ENCODE results near the gene SIK2. TPM values are rescaled to one million over a fixed set of nuclear protein-coding genes. Genes with fewer than 3 reads are reported as not detected.

The SIK2 gene
- total RNA-seq, 1 experiment from 2014 or later, result 64.8 TPM

DNA sequence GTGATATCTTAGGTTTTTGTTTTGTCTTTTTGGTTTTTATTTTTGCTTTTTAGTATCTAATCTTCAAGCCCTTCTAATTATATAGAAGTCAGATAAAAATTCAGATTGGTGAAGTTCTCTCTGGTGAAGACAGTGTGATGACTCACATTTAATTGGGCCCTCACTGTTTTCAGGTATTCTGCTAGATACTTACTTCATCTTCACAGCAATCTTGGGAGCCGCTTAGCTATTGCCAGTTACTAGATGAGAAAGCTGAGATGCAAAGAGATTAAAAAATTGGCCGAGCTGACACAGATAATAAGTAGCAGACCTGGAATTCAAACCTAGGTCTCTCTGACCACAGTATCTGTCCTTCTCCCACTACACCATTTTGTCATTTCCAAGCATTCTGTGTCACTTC lies 88.9 kb downstream of the SIK2 start:
- Histone ChIP-seq H3K4me3 (ENCODE audit: low read length) (no peak overlapping the region), H3K27me3 (ENCODE audit: low read length) (no peaks in the 10 kb centered on the region), H3K4me1 (ENCODE audit: low read length) (peaks cover 36% of the 10 kb centered on the region), H4K20me1 (ENCODE audit: insufficient read depth, low read depth, low read length) (no peaks in the 10 kb centered on the region), H2AFZ (ENCODE audit: low read length) (no peak overlapping the region), H3K9me2 (replicated peaks; ENCODE audit: insufficient read depth, low read length) (no peaks in the 10 kb centered on the region), H3K79me2 (ENCODE audit: low read length) (peaks cover 54% of the 10 kb centered on the region), H3K9me3 (ENCODE audit: low read length) (no peaks in the 10 kb centered on the region), H3K9ac (ENCODE audit: low read length) (no peak overlapping the region), H3K4me2 (ENCODE audit: low read depth, low read length, poor library complexity, severe bottlenecking) (no peak overlapping the region), H3K27ac (ENCODE audit: low read length) (no peak overlapping the region), H3K36me3 (ENCODE audit: insufficient read depth, low read length) (peaks cover 31% of the 10 kb centered on the region)
- DNase-seq, result no peak

DNA sequence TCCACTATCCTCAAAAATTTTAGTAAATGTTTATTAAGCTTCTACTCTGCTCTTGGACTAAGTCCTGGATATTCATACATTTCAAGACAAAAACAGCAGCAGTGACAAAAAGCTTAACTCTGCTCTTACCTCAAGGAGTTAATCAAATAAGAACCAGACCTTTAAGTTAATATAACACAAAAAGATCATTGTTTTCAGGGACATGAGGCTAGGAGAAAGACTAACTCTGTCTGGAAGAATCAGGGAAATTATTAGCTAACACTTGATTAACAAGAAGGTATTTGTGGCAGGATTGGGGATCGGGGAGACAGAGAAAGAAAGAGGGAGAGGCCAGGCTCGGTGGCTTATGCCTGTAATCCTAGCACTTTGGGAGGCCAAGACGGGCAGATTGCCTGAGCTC lies 89.5 kb downstream of the SIK2 start:
- peaks cover 42% of the 10 kb centered on the region for H3K4me1 ChIP-seq (ENCODE audit: low read length)
- H2AFZ ChIP-seq (ENCODE audit: low read length), result no peak overlapping the region
- DNase-seq, result no peak
- no peaks in the 10 kb centered on the region for H3K27me3 ChIP-seq (ENCODE audit: low read length)
- no peak overlapping the region for H3K4me3 ChIP-seq (ENCODE audit: low read length)
- H3K9me3 ChIP-seq (ENCODE audit: low read length), result no peaks in the 10 kb centered on the region
- H3K79me2 ChIP-seq (ENCODE audit: low read length), result peaks cover 58% of the 10 kb centered on the region
- peaks cover 31% of the 10 kb centered on the region for H3K36me3 ChIP-seq (ENCODE audit: insufficient read depth, low read length)
- H3K9me2 ChIP-seq (replicated peaks; ENCODE audit: insufficient read depth, low read length), result no peaks in the 10 kb centered on the region
- no peak overlapping the region for H3K9ac ChIP-seq (ENCODE audit: low read length)
- no peak overlapping the region for H3K4me2 ChIP-seq (ENCODE audit: low read depth, low read length, poor library complexity, severe bottlenecking)
- H3K27ac ChIP-seq (ENCODE audit: low read length), result no peak overlapping the region
- no peaks in the 10 kb centered on the region for H4K20me1 ChIP-seq (ENCODE audit: insufficient read depth, low read depth, low read length)

DNA sequence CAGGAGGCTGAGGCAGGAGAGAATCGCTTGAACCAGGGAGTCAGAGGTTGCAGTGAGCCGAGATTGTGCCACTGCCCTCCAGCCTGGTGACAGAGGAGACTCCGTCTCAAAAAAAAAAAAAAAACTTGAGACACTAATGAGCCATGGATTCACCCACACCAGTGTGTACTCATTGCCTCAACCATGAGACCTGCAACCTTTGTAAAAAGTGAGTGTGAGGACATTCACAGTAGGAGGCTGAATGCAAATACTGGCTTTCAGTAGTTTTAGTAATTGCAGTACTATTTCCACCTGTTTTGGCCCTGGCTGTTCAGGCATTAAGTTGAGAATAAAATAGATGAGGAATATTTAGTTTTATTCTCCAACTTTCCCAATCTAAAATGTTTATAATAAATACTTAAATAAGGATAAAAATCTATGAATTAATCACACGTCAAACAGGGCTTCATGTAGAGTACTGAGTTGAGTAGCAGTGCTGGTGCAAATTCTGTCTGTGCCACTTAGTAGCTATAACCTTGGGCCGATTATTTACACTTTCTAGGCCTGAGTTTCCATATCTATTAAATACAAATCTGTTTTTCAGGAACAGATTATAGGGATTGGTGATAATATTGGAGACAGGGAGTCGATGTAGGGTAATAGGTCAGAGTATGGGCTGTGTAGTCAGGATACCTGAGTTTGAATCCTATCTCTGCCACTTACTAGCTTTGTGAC lies 91.1 kb downstream of the SIK2 start:
- DNase-seq, result no peak
- no peak overlapping the region for H3K4me3 ChIP-seq (ENCODE audit: low read length)
- no peaks in the 10 kb centered on the region for H3K27me3 ChIP-seq (ENCODE audit: low read length)
- H3K9me2 ChIP-seq (replicated peaks; ENCODE audit: insufficient read depth, low read length), result no peaks in the 10 kb centered on the region
- H3K9ac ChIP-seq (ENCODE audit: low read length), result no peak overlapping the region
- H3K27ac ChIP-seq (ENCODE audit: low read length), result peak overlapping the region; percentile 10
- no peaks in the 10 kb centered on the region for H3K9me3 ChIP-seq (ENCODE audit: low read length)
- peaks cover 24% of the 10 kb centered on the region for H3K36me3 ChIP-seq (ENCODE audit: insufficient read depth, low read length)
- H4K20me1 ChIP-seq (ENCODE audit: insufficient read depth, low read depth, low read length), result no peaks in the 10 kb centered on the region
- H3K79me2 ChIP-seq (ENCODE audit: low read length), result peaks cover 71% of the 10 kb centered on the region
- no peak overlapping the region for H2AFZ ChIP-seq (ENCODE audit: low read length)
- H3K4me1 ChIP-seq (ENCODE audit: low read length), result peaks cover 58% of the 10 kb centered on the region
- H3K4me2 ChIP-seq (ENCODE audit: low read depth, low read length, poor library complexity, severe bottlenecking), result peak overlapping the region; percentile 2

DNA sequence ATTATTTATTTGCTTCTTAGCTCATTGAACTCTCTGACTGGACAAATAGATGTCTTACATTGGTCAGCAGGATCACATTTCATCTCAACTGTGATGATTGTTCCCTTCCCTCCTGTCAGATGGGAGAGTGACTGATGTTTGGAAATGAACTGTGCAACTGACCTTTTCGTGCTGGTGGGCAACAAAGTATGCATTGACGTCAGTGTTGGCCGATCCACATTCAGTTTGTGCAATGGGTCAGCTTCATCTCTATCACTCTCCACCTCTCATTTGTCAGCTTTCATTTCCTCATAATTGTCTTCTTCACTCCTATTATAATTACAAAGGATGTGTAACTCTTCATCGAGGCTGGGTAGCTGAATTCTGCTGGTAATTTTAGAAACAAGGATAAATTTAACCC lies 92.6 kb downstream of the SIK2 start:
- Histone ChIP-seq H3K4me1 (ENCODE audit: low read length) (peaks cover 71% of the 10 kb centered on the region), H3K9me3 (ENCODE audit: low read length) (no peaks in the 10 kb centered on the region), H2AFZ (ENCODE audit: low read length) (no peak overlapping the region), H3K9me2 (replicated peaks; ENCODE audit: insufficient read depth, low read length) (no peaks in the 10 kb centered on the region), H3K9ac (ENCODE audit: low read length) (no peak overlapping the region), H4K20me1 (ENCODE audit: insufficient read depth, low read depth, low read length) (no peaks in the 10 kb centered on the region), H3K36me3 (ENCODE audit: insufficient read depth, low read length) (peaks cover 11% of the 10 kb centered on the region; the same call in 1 of the 2 replicates), H3K4me2 (ENCODE audit: low read depth, low read length, poor library complexity, severe bottlenecking) (peak overlapping the region; percentile 14), H3K4me3 (ENCODE audit: low read length) (peak overlapping the region; percentile 0; the same call in 1 of the 2 replicates), H3K27me3 (ENCODE audit: low read length) (no peaks in the 10 kb centered on the region), H3K27ac (ENCODE audit: low read length) (peak overlapping the region; percentile 63), H3K79me2 (ENCODE audit: low read length) (peaks cover 76% of the 10 kb centered on the region)
- peak; percentile 90 for DNase-seq

DNA sequence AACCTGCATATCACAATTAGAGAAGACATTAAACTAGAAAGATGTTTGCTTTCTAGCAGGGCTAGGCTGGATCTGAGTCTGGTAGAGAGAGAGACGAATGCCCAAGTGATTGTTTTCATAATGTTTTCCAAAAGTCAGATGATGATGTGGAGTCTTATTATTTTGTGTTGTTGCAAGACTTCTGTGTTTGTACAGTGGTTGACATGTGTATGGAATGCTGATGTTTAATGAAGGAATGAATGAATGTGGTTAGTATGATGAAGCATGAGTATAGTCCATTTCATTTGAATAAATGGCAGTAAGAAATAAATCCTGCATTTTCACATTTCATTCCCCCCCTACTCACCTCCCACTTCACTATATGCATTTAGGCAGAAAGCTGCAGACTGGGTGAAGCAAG lies 94.3 kb downstream of the SIK2 start:
- Histone ChIP-seq H3K9ac (ENCODE audit: low read length) (no peak overlapping the region), H4K20me1 (ENCODE audit: insufficient read depth, low read depth, low read length) (no peaks in the 10 kb centered on the region), H3K27me3 (ENCODE audit: low read length) (no peaks in the 10 kb centered on the region), H3K79me2 (ENCODE audit: low read length) (peaks cover 81% of the 10 kb centered on the region), H3K36me3 (ENCODE audit: insufficient read depth, low read length) (peaks cover 13% of the 10 kb centered on the region; the same call in 1 of the 2 replicates), H2AFZ (ENCODE audit: low read length) (no peak overlapping the region), H3K27ac (ENCODE audit: low read length) (peak overlapping the region; percentile 63), H3K4me2 (ENCODE audit: low read depth, low read length, poor library complexity, severe bottlenecking) (peak overlapping the region; percentile 14), H3K4me3 (ENCODE audit: low read length) (no peak overlapping the region), H3K9me2 (replicated peaks; ENCODE audit: insufficient read depth, low read length) (no peaks in the 10 kb centered on the region), H3K9me3 (ENCODE audit: low read length) (no peaks in the 10 kb centered on the region), H3K4me1 (ENCODE audit: low read length) (peaks cover 71% of the 10 kb centered on the region)
- no peak for DNase-seq

DNA sequence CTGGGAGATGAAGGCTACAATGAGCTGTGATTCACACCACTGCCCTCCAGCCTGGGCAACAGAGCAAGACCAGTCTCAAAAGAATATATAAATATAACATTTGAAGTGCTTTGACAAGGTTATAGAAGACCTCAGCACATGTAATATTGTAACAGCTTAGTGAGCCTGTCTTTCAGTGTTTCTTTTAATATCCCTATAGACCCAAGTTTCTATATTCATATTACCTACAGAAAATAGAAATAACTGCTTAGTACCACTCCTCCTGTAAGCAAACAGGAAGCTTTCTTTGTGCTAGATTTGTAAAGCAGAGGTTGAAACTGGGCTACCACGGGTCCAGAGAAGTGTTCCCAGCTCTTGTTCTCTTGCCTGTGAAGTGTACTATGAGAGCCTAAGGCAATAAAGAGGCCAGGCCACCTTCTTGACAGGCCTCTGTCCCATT lies 95.7 kb downstream of the SIK2 start:
- H2AFZ ChIP-seq (ENCODE audit: low read length), result no peak overlapping the region
- H3K79me2 ChIP-seq (ENCODE audit: low read length), result peaks cover 86% of the 10 kb centered on the region
- peaks cover 20% of the 10 kb centered on the region for H3K36me3 ChIP-seq (ENCODE audit: insufficient read depth, low read length)
- no peaks in the 10 kb centered on the region for H3K9me2 ChIP-seq (replicated peaks; ENCODE audit: insufficient read depth, low read length)
- H3K9ac ChIP-seq (ENCODE audit: low read length), result peak overlapping the region; percentile 3; the same call in 1 of the 2 replicates
- H3K27ac ChIP-seq (ENCODE audit: low read length), result peak overlapping the region; percentile 63
- no peaks in the 10 kb centered on the region for H4K20me1 ChIP-seq (ENCODE audit: insufficient read depth, low read depth, low read length)
- H3K9me3 ChIP-seq (ENCODE audit: low read length), result no peaks in the 10 kb centered on the region
- peak; percentile 95 for DNase-seq
- H3K4me3 ChIP-seq (ENCODE audit: low read length), result peak overlapping the region; percentile 0; the same call in 1 of the 2 replicates
- peaks cover 68% of the 10 kb centered on the region for H3K4me1 ChIP-seq (ENCODE audit: low read length)
- H3K27me3 ChIP-seq (ENCODE audit: low read length), result no peaks in the 10 kb centered on the region
- H3K4me2 ChIP-seq (ENCODE audit: low read depth, low read length, poor library complexity, severe bottlenecking), result peak overlapping the region; percentile 14

DNA sequence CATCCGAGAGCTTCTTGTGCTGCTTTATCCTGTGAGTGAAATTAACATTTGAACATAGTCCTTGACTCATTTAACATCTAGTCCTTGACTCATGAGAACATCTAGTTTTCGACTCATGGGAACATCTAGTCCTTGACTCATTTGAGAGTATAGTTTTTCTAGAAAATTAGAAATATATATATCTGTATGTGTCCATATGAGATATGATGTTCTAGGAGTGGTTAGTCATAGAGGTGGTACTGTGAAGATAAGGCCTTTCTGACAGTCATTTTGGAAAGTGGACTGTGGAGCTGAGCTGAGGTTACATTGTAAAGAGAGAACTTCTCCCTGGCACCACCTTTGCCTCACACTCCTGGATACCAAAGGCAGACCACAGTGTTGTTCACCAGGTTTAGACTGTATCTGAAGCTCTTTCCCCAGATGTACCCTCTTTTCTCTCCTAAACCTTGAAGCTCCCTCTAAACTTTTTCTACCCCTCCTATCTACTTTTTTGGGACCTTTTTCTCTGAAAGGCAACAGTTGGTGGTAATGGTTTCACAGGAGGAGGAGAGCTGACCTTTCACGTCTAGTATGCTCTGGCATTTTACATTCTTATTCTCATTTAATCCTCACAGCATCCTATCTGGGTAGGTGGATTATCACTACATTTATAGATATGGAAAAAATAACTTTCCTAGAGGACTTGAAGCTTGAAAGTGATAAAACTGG lies 96.8 kb downstream of the SIK2 start:
- no peak overlapping the region for H3K9ac ChIP-seq (ENCODE audit: low read length)
- H3K9me3 ChIP-seq (ENCODE audit: low read length), result no peaks in the 10 kb centered on the region
- H3K4me3 ChIP-seq (ENCODE audit: low read length), result no peak overlapping the region
- H2AFZ ChIP-seq (ENCODE audit: low read length), result no peak overlapping the region
- H4K20me1 ChIP-seq (ENCODE audit: insufficient read depth, low read depth, low read length), result no peaks in the 10 kb centered on the region
- H3K27ac ChIP-seq (ENCODE audit: low read length), result peak overlapping the region; percentile 63
- no peak for DNase-seq
- H3K4me2 ChIP-seq (ENCODE audit: low read depth, low read length, poor library complexity, severe bottlenecking), result no peak overlapping the region
- peaks cover 66% of the 10 kb centered on the region for H3K4me1 ChIP-seq (ENCODE audit: low read length)
- H3K9me2 ChIP-seq (replicated peaks; ENCODE audit: insufficient read depth, low read length), result no peaks in the 10 kb centered on the region
- no peaks in the 10 kb centered on the region for H3K27me3 ChIP-seq (ENCODE audit: low read length)
- H3K79me2 ChIP-seq (ENCODE audit: low read length), result peaks cover 84% of the 10 kb centered on the region
- peaks cover 31% of the 10 kb centered on the region for H3K36me3 ChIP-seq (ENCODE audit: insufficient read depth, low read length)

DNA sequence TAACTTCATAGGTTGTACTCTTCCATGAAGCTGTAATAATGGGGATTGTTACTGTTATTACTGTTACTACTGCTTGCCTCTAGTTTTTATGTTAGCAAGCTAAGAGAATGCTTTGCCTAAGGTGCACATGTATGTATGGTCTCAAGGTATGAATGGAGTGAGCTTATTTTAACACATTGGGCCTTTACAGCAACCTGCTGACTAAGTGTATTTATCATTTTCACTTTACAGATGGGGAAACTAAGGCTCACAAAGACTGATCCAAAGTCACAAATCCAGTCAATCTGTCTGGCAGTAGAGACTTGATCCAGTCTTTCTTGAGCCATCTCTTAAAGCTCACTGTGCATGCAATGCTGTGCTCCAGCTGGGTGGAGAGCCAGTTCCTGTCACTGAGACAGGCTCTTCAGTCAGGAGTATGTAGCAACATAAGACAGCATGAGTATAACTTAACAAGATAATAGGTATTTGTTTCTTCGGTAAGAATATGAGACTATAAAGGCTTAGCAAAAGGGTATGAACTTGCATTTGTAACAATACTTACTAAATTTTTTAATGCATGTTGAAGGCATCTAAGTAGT lies 97.4 kb downstream of the SIK2 start:
- DNase-seq, result no peak
- Histone ChIP-seq H4K20me1 (ENCODE audit: insufficient read depth, low read depth, low read length) (no peaks in the 10 kb centered on the region), H3K4me3 (ENCODE audit: low read length) (no peak overlapping the region), H3K27ac (ENCODE audit: low read length) (no peak overlapping the region), H3K27me3 (ENCODE audit: low read length) (no peaks in the 10 kb centered on the region), H3K9ac (ENCODE audit: low read length) (no peak overlapping the region), H3K36me3 (ENCODE audit: insufficient read depth, low read length) (peaks cover 37% of the 10 kb centered on the region), H3K9me2 (replicated peaks; ENCODE audit: insufficient read depth, low read length) (no peaks in the 10 kb centered on the region), H3K4me1 (ENCODE audit: low read length) (peaks cover 59% of the 10 kb centered on the region), H2AFZ (ENCODE audit: low read length) (no peak overlapping the region), H3K9me3 (ENCODE audit: low read length) (no peaks in the 10 kb centered on the region), H3K4me2 (ENCODE audit: low read depth, low read length, poor library complexity, severe bottlenecking) (no peak overlapping the region), H3K79me2 (ENCODE audit: low read length) (peaks cover 79% of the 10 kb centered on the region)
